Measurements from ENCODE around the gene NEDD4L. TPM values are rescaled to one million over a fixed set of nuclear protein-coding genes. Genes with fewer than 3 reads are reported as not detected.

The NEDD4L gene
- total and polyA plus RNA-seq, 9 donors = 24.8 to 43.1 (median 34.0) TPM

DNA sequence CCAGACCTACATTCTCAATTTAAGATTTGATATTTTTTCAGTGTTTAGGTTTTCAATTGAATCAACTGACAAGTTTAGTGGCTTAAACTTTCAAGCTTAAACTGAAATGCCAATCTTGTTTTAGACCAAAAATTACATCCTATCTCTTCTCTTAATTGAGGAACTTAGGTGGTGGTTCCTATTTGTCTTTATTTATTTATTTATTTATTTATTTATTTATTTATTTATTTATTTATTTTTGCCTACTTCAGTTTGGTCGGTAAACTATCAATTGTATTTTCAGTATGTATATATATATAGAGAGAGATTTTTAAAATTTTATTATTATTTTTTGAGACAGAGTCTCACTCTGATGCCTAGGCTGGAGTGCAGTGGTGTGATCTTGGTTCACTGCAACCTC lies 68.1 kb downstream of the NEDD4L start:
- no CpG with 5 or more reads among the region's 1 CpG for WGBS (ENCODE audit: insufficient coverage)
- no peak for DNase-seq
- no peak overlapping the region for H3K4me3 ChIP-seq (ENCODE audit: low read length)
- no peaks in the 10 kb centered on the region for H3K4me1 ChIP-seq (ENCODE audit: control insufficient read depth, insufficient read depth, low read length)
- H3K9me3 ChIP-seq (replicated peaks; ENCODE audit: control insufficient read depth, low read depth, low read length) = no peaks in the 10 kb centered on the region
- H3K36me3 ChIP-seq (ENCODE audit: control insufficient read depth, insufficient read depth, low read length) = no peaks in the 10 kb centered on the region
- H3K27me3 ChIP-seq (ENCODE audit: control insufficient read depth, insufficient read depth, low read length) = no peaks in the 10 kb centered on the region
- H3K27ac ChIP-seq (ENCODE audit: low read length) = no peak overlapping the region

DNA sequence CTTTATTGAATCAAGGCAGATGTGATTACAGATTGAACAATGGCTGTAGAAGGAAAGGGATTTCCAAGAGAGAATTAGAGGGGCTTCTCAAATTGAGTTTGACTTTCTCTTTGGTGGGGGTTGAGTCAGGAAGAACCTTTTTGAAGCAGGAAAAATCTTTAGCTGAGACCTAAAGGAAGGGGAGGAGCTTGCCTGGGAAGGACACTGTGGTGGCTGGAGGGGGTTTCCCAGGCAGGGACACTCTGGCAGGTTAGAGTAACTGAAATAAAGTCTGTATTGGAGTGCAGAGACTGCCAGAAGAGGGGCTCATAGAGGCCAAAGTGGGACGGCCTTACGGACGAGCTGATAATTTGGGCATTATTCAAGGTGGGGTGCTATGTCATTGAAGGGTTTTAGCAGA lies 69.3 kb downstream of the NEDD4L start:
- peaks cover 5% of the 10 kb centered on the region for H3K4me1 ChIP-seq (ENCODE audit: control insufficient read depth, insufficient read depth, low read length)
- no peaks in the 10 kb centered on the region for H3K9me3 ChIP-seq (replicated peaks; ENCODE audit: control insufficient read depth, low read depth, low read length)
- WGBS (ENCODE audit: insufficient coverage) = 80% methylated on average over 1 of the region's 3 CpGs
- DNase-seq = no peak
- no peak overlapping the region for H3K4me3 ChIP-seq (ENCODE audit: low read length)
- no peaks in the 10 kb centered on the region for H3K36me3 ChIP-seq (ENCODE audit: control insufficient read depth, insufficient read depth, low read length)
- no peak overlapping the region for H3K27ac ChIP-seq (ENCODE audit: low read length)
- no peaks in the 10 kb centered on the region for H3K27me3 ChIP-seq (ENCODE audit: control insufficient read depth, insufficient read depth, low read length)

DNA sequence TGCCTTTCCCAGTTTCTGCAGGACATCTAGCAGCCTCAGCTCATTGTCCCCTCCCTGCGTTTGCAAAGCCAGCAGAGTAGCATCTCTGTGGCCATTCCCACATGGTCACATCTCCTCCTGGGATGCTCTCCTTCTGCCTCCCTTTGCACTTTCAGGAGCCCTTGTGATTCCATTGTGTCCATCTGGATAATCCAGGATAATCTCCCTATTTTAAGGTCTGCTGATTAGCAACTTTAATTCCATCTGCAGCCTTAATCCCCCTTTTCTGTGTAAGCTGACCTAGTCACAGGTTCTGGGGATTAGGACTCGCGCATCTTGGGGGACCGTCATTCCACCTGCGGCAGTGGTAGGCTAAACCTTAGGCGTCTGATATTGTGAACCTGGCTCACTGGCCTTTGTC lies 70.7 kb downstream of the NEDD4L start:
- peaks cover 5% of the 10 kb centered on the region for H3K4me1 ChIP-seq (ENCODE audit: control insufficient read depth, insufficient read depth, low read length)
- 94% methylated on average over 3 of the region's 6 CpGs for WGBS (ENCODE audit: insufficient coverage)
- no peaks in the 10 kb centered on the region for H3K9me3 ChIP-seq (replicated peaks; ENCODE audit: control insufficient read depth, low read depth, low read length)
- no peak overlapping the region for H3K27ac ChIP-seq (ENCODE audit: low read length)
- H3K36me3 ChIP-seq (ENCODE audit: control insufficient read depth, insufficient read depth, low read length) = no peaks in the 10 kb centered on the region
- H3K4me3 ChIP-seq (ENCODE audit: low read length) = no peak overlapping the region
- no peaks in the 10 kb centered on the region for H3K27me3 ChIP-seq (ENCODE audit: control insufficient read depth, insufficient read depth, low read length)
- DNase-seq = no peak

DNA sequence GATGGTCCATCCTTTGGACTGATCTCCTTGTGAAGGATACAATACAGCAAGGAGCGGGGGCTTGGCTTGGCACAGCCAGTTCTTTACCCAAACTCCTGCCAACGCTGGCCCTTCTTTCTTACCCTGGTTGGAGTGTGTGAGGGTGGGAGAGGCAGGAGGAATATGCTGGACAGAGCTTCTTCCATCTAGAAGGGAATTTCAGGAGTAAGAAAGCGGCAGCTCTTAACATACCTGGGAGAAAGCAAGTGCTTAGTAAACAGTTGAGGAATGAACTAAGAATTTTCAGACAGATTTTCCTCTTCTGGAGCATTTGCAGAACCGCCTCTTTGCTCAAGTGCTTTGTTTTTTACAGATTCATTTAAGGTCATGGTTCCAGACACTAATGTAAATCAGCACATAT lies 72.8 kb downstream of the NEDD4L start:
- Histone ChIP-seq H3K27me3 (ENCODE audit: control insufficient read depth, insufficient read depth, low read length) (no peaks in the 10 kb centered on the region), H3K27ac (ENCODE audit: low read length) (no peak overlapping the region), H3K4me1 (ENCODE audit: control insufficient read depth, insufficient read depth, low read length) (peaks cover 5% of the 10 kb centered on the region), H3K36me3 (ENCODE audit: control insufficient read depth, insufficient read depth, low read length) (no peaks in the 10 kb centered on the region), H3K4me3 (ENCODE audit: low read length) (no peak overlapping the region), H3K9me3 (replicated peaks; ENCODE audit: control insufficient read depth, low read depth, low read length) (no peaks in the 10 kb centered on the region)
- WGBS (ENCODE audit: insufficient coverage) = 25% methylated on average over 1 of the region's 4 CpGs
- no peak for DNase-seq

DNA sequence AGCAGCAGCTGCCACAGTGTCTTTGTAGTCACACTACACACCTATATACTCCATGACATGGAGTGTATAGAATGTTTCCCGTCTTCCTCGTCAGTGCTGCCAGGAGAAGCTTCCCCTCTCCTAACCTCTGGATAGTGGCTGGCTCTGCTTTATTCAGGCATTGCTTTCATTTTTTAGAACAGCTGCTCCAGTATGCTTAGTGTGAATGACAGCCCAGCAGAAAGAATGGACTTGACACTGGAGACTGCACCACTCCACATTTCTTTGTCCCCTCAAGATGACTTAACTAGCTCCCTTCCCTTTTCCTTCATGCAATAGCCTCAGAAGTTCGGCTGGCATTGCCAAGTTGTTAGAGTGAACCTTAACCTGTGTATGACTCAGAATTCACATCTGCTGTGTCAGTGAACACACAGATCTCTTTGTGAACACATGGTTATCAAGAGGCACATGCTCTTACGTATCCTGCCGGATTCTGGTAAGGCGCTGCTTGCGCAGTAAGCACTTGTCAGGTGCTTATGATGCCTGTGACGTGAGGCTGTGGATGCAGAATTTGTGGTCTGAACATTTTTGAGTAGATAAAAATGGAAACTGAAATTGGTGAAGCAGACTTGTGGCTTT lies 73.9 kb downstream of the NEDD4L start:
- H3K27ac ChIP-seq (ENCODE audit: low read length) = no peak overlapping the region
- H3K4me3 ChIP-seq (ENCODE audit: low read length) = no peak overlapping the region
- H3K27me3 ChIP-seq (ENCODE audit: control insufficient read depth, insufficient read depth, low read length) = no peaks in the 10 kb centered on the region
- 74% methylated on average over 6 of the region's 8 CpGs for WGBS (ENCODE audit: insufficient coverage)
- H3K4me1 ChIP-seq (ENCODE audit: control insufficient read depth, insufficient read depth, low read length) = peaks cover 5% of the 10 kb centered on the region
- DNase-seq = peak; percentile 27
- no peaks in the 10 kb centered on the region for H3K9me3 ChIP-seq (replicated peaks; ENCODE audit: control insufficient read depth, low read depth, low read length)
- no peaks in the 10 kb centered on the region for H3K36me3 ChIP-seq (ENCODE audit: control insufficient read depth, insufficient read depth, low read length)

DNA sequence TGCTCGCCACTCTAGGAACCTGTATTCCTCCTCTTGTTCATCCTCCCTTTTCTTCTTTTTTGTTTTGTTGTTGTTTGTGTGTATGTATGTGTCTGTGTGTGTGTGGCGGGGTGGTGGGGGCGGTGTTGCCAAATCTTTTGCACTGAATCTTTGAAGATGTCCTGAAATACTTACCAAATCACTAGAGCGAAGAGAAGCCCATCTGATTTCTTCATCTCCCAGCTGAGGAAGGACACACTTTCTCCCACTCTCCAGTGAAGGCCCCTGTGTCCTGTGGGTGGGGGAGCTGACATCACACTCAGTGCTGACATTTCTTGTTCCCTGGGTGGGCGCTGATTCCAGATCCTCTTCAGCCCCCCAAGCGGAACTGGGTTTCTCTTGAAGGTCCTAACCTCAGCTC lies 74.5 kb downstream of the NEDD4L start:
- no peak overlapping the region for H3K27ac ChIP-seq (ENCODE audit: low read length)
- WGBS (ENCODE audit: insufficient coverage) = 94% methylated on average over 2 of the region's 6 CpGs
- H3K4me1 ChIP-seq (ENCODE audit: control insufficient read depth, insufficient read depth, low read length) = peaks cover 5% of the 10 kb centered on the region
- no peaks in the 10 kb centered on the region for H3K27me3 ChIP-seq (ENCODE audit: control insufficient read depth, insufficient read depth, low read length)
- H3K4me3 ChIP-seq (ENCODE audit: low read length) = no peak overlapping the region
- no peak for DNase-seq
- no peaks in the 10 kb centered on the region for H3K9me3 ChIP-seq (replicated peaks; ENCODE audit: control insufficient read depth, low read depth, low read length)
- H3K36me3 ChIP-seq (ENCODE audit: control insufficient read depth, insufficient read depth, low read length) = no peaks in the 10 kb centered on the region

DNA sequence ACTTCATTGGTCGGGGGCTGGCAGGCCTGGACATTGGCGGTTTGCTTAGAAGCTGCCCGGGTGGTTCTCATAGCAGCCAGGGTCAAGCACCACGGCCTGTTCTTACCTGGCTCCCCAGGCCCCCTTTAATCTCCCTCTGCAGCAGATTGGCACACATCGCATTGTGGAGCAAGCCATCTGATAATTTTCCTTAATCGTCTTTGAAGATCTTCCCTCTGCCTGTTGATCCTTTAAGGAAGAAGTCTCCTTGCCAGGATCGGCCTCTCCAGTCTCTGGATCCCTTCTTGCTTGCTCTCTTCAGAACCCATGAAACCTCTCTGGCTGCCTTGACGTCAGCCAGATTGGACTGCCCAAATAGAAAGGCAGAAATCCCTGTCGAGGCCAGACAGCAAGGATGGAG lies 75.8 kb downstream of the NEDD4L start:
- Histone ChIP-seq H3K4me1 (ENCODE audit: control insufficient read depth, insufficient read depth, low read length) (peaks cover 5% of the 10 kb centered on the region), H3K4me3 (ENCODE audit: low read length) (no peak overlapping the region), H3K27me3 (ENCODE audit: control insufficient read depth, insufficient read depth, low read length) (no peaks in the 10 kb centered on the region), H3K27ac (ENCODE audit: low read length) (no peak overlapping the region), H3K9me3 (replicated peaks; ENCODE audit: control insufficient read depth, low read depth, low read length) (no peaks in the 10 kb centered on the region), H3K36me3 (ENCODE audit: control insufficient read depth, insufficient read depth, low read length) (no peaks in the 10 kb centered on the region)
- DNase-seq = no peak
- WGBS (ENCODE audit: insufficient coverage) = 88% methylated on average over 7 of the region's 9 CpGs

DNA sequence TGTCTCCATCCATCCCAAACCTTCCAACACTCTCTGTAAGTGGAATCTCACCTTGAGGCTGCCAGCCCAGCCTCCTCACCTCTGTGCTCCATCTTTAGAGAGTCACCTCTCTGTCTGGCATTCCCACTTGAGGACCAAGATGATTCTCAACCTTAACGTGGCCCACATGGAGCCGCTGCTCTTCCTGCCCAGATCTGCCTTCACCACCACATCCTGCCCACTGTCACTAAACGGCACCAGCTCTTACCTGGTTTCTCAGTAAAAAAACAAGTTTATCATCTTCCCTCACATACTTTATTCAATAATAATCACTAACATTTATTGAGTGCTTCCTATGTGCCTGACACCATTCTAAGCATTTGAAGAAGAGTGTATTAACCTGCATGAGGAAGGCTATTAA lies 80.4 kb downstream of the NEDD4L start:
- no peak for DNase-seq
- no peak overlapping the region for H3K4me3 ChIP-seq (ENCODE audit: low read length)
- no peaks in the 10 kb centered on the region for H3K36me3 ChIP-seq (ENCODE audit: control insufficient read depth, insufficient read depth, low read length)
- H3K9me3 ChIP-seq (replicated peaks; ENCODE audit: control insufficient read depth, low read depth, low read length) = no peaks in the 10 kb centered on the region
- no peak overlapping the region for H3K27ac ChIP-seq (ENCODE audit: low read length)
- no peaks in the 10 kb centered on the region for H3K27me3 ChIP-seq (ENCODE audit: control insufficient read depth, insufficient read depth, low read length)
- 77% methylated on average over 3 of the region's 3 CpGs for WGBS (ENCODE audit: insufficient coverage)
- H3K4me1 ChIP-seq (ENCODE audit: control insufficient read depth, insufficient read depth, low read length) = no peaks in the 10 kb centered on the region

DNA sequence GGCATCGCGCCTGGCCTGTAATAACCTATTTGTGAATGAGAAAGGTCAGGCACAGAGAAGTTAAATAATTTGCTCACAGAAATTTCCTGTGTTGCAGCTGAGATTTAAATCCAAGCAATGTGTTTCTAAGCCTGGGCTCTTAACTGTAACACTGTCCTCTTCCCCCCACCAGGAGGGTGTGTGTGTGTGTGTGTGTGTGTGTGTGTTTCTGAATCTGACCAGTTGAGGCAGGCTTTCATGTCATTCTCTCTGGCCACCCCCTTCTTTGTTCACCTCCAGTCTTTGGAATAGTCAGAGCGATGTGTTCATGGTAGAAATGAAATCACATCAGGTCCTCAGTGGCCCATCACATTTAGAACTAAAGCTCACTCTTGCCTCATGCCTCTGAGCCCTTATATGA lies 81.2 kb downstream of the NEDD4L start:
- no peak overlapping the region for H3K27ac ChIP-seq (ENCODE audit: low read length)
- H3K4me3 ChIP-seq (ENCODE audit: low read length) = no peak overlapping the region
- no peak for DNase-seq
- no CpG with 5 or more reads among the region's 3 CpGs for WGBS (ENCODE audit: insufficient coverage)
- no peaks in the 10 kb centered on the region for H3K4me1 ChIP-seq (ENCODE audit: control insufficient read depth, insufficient read depth, low read length)
- no peaks in the 10 kb centered on the region for H3K36me3 ChIP-seq (ENCODE audit: control insufficient read depth, insufficient read depth, low read length)
- no peaks in the 10 kb centered on the region for H3K27me3 ChIP-seq (ENCODE audit: control insufficient read depth, insufficient read depth, low read length)
- no peaks in the 10 kb centered on the region for H3K9me3 ChIP-seq (replicated peaks; ENCODE audit: control insufficient read depth, low read depth, low read length)

DNA sequence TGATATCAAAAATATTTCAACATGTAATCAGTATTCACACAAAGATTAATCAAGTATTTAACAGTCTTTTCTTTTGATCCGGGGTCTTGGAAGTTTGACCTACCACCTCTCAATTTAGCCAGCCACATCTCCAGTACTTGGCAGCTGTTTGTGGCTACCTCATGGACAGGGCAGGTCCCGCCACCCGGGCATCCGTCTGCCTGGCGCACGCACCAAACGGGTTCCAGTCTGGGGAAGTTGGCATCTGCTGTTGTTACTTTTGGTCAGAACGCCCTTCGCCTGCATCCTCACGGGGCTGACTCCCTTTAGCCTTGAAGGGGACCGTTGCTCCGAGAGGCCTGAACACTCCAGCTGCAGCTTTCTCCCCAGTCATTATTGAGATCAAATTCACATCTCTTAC lies 81.7 kb downstream of the NEDD4L start:
- Histone ChIP-seq H3K27me3 (ENCODE audit: control insufficient read depth, insufficient read depth, low read length) (no peaks in the 10 kb centered on the region), H3K4me1 (ENCODE audit: control insufficient read depth, insufficient read depth, low read length) (no peaks in the 10 kb centered on the region), H3K27ac (ENCODE audit: low read length) (no peak overlapping the region), H3K36me3 (ENCODE audit: control insufficient read depth, insufficient read depth, low read length) (no peaks in the 10 kb centered on the region), H3K4me3 (ENCODE audit: low read length) (no peak overlapping the region), H3K9me3 (replicated peaks; ENCODE audit: control insufficient read depth, low read depth, low read length) (no peaks in the 10 kb centered on the region)
- 75% methylated on average over 12 of the region's 12 CpGs for WGBS (ENCODE audit: insufficient coverage)
- no peak for DNase-seq
